ENCODE measurements around the gene INHBB.

DNA sequence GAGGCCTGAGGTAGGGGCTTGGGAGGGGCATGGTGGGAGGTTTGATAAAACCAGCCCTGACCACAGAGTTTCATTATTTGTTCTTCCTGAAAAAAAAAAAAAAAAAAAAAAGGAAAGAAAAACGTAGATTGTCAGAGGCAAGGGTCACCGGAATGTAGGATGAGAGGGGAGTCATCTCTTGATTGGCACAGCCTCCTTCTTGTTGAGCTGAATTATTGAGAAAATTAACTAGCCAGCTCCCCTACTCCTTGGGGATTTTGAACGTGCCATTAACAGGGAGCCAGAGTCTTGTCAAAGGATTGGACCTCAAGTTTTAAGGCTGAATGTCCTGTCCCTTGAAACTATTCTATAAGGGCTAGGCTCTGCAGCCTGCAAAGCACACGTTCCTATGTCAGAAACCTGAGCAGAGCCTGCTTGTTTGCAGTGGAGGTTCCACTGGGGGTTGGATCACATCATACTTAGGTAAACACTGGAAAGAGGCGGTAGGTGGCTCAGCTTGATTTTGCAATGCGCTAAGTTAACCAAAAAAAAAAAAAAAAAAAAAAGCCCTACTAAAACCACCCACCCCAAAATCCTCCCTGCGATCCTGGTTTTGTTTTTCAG, 2.3 kb downstream of the INHBB start:
- TF ChIP-seq, protein P1, sequence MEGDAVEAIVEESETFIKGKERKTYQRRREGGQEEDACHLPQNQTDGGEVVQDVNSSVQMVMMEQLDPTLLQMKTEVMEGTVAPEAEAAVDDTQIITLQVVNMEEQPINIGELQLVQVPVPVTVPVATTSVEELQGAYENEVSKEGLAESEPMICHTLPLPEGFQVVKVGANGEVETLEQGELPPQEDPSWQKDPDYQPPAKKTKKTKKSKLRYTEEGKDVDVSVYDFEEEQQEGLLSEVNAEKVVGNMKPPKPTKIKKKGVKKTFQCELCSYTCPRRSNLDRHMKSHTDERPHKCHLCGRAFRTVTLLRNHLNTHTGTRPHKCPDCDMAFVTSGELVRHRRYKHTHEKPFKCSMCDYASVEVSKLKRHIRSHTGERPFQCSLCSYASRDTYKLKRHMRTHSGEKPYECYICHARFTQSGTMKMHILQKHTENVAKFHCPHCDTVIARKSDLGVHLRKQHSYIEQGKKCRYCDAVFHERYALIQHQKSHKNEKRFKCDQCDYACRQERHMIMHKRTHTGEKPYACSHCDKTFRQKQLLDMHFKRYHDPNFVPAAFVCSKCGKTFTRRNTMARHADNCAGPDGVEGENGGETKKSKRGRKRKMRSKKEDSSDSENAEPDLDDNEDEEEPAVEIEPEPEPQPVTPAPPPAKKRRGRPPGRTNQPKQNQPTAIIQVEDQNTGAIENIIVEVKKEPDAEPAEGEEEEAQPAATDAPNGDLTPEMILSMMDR (IDR thresholded peaks at IDR 0.05): no peak
- TF ChIP-seq POLR2A (IDR thresholded peaks at IDR 0.05) (no peak), POLR2AphosphoS5 (IDR thresholded peaks at IDR 0.05) (no peak)
